ENCODE data around the gene AGMAT. TPM values are rescaled to one million over a fixed set of nuclear protein-coding genes. Genes with fewer than 3 reads are reported as not detected.

AGMAT gene
- total RNA-seq, 6 experiments from 2014 or later = 49.4 to 79.9 (median 66.1) TPM

DNA sequence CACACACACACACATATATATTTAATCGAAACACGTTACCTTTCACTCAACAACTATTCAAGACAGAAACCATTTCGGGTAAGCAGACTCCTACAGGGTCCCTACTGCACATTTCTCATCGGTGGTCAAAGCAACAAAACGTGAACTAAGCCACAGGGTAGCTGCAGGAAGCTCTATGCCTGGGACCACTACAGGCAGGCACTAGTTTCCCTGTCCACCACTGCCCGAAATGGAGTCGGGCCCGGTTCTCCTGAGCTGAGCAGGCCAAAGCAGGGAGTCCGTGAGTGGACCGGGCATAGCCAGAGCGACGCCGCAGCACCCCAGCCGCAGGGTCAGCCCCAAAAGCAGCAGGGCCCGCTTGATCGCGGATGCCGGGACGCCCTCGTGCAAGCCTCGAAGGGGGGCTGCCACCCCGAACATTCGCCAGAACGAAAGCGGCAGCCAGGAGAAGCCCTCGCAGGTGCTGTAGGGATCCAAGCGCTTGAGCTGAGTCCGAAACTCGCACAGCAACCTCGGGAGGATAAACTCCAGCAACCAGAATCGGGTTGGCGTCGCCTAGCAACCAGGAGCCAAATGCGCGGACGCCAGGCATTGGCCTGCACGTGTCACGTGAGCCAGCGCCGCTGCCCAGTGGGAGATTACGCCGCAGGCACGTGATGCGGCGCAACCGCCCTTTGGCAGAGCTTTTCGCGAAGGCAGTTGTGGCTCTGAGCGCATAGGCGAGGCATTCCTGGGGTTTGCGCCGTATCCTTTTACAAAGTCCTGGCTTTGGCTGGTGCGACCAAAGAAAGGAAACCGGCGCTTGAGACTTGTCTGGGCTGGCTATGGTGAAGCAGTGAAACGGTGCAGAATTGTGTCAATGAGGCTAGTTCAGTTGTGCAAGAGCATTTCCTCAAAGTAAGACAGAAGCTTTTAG is 18.5 kb upstream of the AGMAT start:
- no peaks in the 10 kb centered on the region for H3K36me3 ChIP-seq
- H3K9me3 ChIP-seq = no peaks in the 10 kb centered on the region
- ATAC-seq (peak; percentile 94 to 95 (median 95)), DNase-seq (peak; percentile 98 to 99 (median 98))
- 3% methylated on average over 26 of the region's 56 CpGs for WGBS (ENCODE audit: insufficient coverage, low coverage, low lambda C conversion rate, missing lambda C conversion rate)
- H3K4me1 ChIP-seq = peaks cover 0 to 24% (median 0%) of the 10 kb centered on the region in 4 donors
- H3K4me3 ChIP-seq = peak overlapping the region; percentile 75 to 83 (median 76)
- H3K27ac ChIP-seq = peak overlapping the region; percentile 39 to 67 (median 49)
- intact Hi-C loops (cut with DNase I) = no loop called here
- no peaks in the 10 kb centered on the region for H3K27me3 ChIP-seq
- TF ChIP-seq POLR2A (IDR thresholded peaks at IDR 0.05) = peak; percentile 46
- TF ChIP-seq, protein P1, sequence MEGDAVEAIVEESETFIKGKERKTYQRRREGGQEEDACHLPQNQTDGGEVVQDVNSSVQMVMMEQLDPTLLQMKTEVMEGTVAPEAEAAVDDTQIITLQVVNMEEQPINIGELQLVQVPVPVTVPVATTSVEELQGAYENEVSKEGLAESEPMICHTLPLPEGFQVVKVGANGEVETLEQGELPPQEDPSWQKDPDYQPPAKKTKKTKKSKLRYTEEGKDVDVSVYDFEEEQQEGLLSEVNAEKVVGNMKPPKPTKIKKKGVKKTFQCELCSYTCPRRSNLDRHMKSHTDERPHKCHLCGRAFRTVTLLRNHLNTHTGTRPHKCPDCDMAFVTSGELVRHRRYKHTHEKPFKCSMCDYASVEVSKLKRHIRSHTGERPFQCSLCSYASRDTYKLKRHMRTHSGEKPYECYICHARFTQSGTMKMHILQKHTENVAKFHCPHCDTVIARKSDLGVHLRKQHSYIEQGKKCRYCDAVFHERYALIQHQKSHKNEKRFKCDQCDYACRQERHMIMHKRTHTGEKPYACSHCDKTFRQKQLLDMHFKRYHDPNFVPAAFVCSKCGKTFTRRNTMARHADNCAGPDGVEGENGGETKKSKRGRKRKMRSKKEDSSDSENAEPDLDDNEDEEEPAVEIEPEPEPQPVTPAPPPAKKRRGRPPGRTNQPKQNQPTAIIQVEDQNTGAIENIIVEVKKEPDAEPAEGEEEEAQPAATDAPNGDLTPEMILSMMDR (IDR thresholded peaks at IDR 0.05) = no peak

DNA sequence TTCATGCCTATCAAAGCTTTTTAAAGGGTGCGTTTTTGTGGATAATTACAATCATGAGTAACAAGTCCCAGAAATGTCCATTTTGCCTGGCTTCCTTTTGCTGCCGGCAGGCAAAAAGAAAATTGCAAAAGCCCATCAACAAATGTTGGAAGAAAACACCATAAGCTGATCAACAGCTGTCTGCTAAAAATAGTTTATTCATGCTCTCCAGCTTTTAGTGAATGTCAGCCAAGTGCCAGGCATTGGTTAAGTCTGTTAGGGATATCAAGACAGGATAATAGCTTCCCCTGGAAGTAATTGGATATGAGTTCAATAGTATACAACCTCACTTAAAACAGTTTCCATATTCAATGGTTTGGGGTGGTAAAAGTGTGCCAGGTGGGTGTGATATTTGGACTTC is 13.6 kb upstream of the AGMAT start:
- Histone ChIP-seq H3K9me3 (no peaks in the 10 kb centered on the region), H3K36me3 (no peaks in the 10 kb centered on the region), H3K27me3 (no peaks in the 10 kb centered on the region), H3K4me1 (peaks cover 0 to 13% (median 0%) of the 10 kb centered on the region in 4 donors), H3K4me3 (no peak overlapping the region), H3K27ac (no peak overlapping the region)
- no peak for TF ChIP-seq POLR2A (IDR thresholded peaks at IDR 0.05)
- TF ChIP-seq, protein P1 (IDR thresholded peaks at IDR 0.05) = no peak
- no peak for ATAC-seq
- DNase-seq = no peak
- intact Hi-C loops (cut with DNase I) = loop anchor here (10.0 kb wide), 1 partner anchor 136 kb away; the partner anchor contains the start of gene SLC25A34 (in 2 of the 2)
- 39% methylated on average over 2 of the region's 2 CpGs for WGBS (ENCODE audit: insufficient coverage, low coverage, low lambda C conversion rate, missing lambda C conversion rate)

GRCh38 chr1:15595809-15596617 is 11.2 kb upstream of the AGMAT start:
- 73% methylated on average over 5 of the region's 5 CpGs for WGBS (ENCODE audit: insufficient coverage, low coverage, low lambda C conversion rate, missing lambda C conversion rate)
- no peaks in the 10 kb centered on the region for H3K36me3 ChIP-seq
- peaks cover 0 to 13% (median 0%) of the 10 kb centered on the region in 4 donors for H3K4me1 ChIP-seq
- H3K4me3 ChIP-seq = no peak overlapping the region
- no peaks in the 10 kb centered on the region for H3K27me3 ChIP-seq
- intact Hi-C loops (cut with DNase I) = loop anchor here (10.0 kb wide), 1 partner anchor 139 kb away; the partner anchor contains the start of gene SLC25A34 (in 2 of the 2)
- DNase-seq (no peak), ATAC-seq (peak in 1 of 4 donors; percentile 37)
- no peaks in the 10 kb centered on the region for H3K9me3 ChIP-seq
- no peak overlapping the region for H3K27ac ChIP-seq
- no peak for TF ChIP-seq POLR2A (IDR thresholded peaks at IDR 0.05)
- TF ChIP-seq, protein P1 (IDR thresholded peaks at IDR 0.05) = no peak

GRCh38 chr1:15592285-15592684 is 7.4 kb upstream of the AGMAT start:
- H3K4me3 ChIP-seq = no peak overlapping the region
- H3K9me3 ChIP-seq = no peaks in the 10 kb centered on the region
- H3K27me3 ChIP-seq = no peaks in the 10 kb centered on the region
- no peak overlapping the region for H3K27ac ChIP-seq
- DNase-seq = no peak
- WGBS (ENCODE audit: insufficient coverage, low coverage, low lambda C conversion rate, missing lambda C conversion rate) = 75% methylated on average over 4 of the region's 5 CpGs
- intact Hi-C loops (cut with DNase I) = loop anchor here (10.0 kb wide), 1 partner anchor 143 kb away; the partner anchor contains the start of gene SLC25A34 (in 2 of the 2)
- TF ChIP-seq, protein P1 (IDR thresholded peaks at IDR 0.05) = no peak
- TF ChIP-seq POLR2A (IDR thresholded peaks at IDR 0.05) = no peak
- H3K4me1 ChIP-seq = peaks cover 0 to 13% (median 0%) of the 10 kb centered on the region in 4 donors
- no peak for ATAC-seq
- H3K36me3 ChIP-seq = no peaks in the 10 kb centered on the region
